Lower lobe of right lung (tissue), 2 donors: Measurements from ENCODE around the gene AGBL3. TPM values are rescaled to one million over a fixed set of nuclear protein-coding genes. Genes with fewer than 3 reads are reported as not detected.
A peak's percentile ranks its signal among the peaks of the same experiment; 100 is the strongest.

Experiments used
- ATAC-seq, 2 donors: fragments of 200-7000 bp; cut with Tn5 transposase; one replicate each; pipeline ENCODE4 v1.9.1; 2020 to 2022; ENCODE audit warnings: mild to moderate bottlenecking in 2 of 2, moderate library complexity in 2 of 2
- DNase-seq: peaks from one replicate; pipeline ENCODE4 v3.0.0-alpha.2; 2020
- H3K27ac ChIP-seq: fragments of 200-600 bp; one replicate; pipeline ENCODE4 v1.8.0; 2022
- H3K27me3 ChIP-seq: fragments of 200-600 bp; one replicate; pipeline ENCODE4 v1.8.0; 2022; ENCODE audit warnings: low read depth
- H3K36me3 ChIP-seq: fragments of 200-600 bp; one replicate; pipeline ENCODE4 v1.8.0; 2022; ENCODE audit warnings: mild to moderate bottlenecking
- H3K4me1 ChIP-seq: fragments of 200-600 bp; one replicate; pipeline ENCODE4 v1.8.0; 2022
- H3K4me3 ChIP-seq: fragments of 200-600 bp; one replicate; pipeline ENCODE4 v1.8.0; 2022; ENCODE audit warnings: mild to moderate bottlenecking
- H3K9me3 ChIP-seq: fragments of 200-600 bp; one replicate; pipeline ENCODE4 v1.8.0; 2022
- intact Hi-C: fragments of 100-400 bp; cut with DNase I; formaldehyde crosslinking; loops from one replicate; pipeline ENCODE4 v1.11.0; 2022
- total RNA-seq: library from RNA; stranded (reverse); fragmentation: NEBNext Ultra II Directional; extraction: Animal tissue kit (Norgen Biotek cat#: 25700); gene quantifications from one replicate; pipeline ENCODE4 v1.2.1, GENCODE V29; 2021
- TF ChIP-seq, protein P1 (sequence below): fragments of 200-600 bp; IDR thresholded peaks from one replicate; pipeline ENCODE4 v1.8.0; 2022; ENCODE audit warnings: antibody characterized with exemption, mild to moderate bottlenecking
- donor health status: DM: no; HTN: yes; CAD: no; lungs with severe emphysema.

AGBL3 gene
- total RNA-seq, 1 donor from 2014 or later: 6.1 TPM

- TF ChIP-seq, protein P1, sequence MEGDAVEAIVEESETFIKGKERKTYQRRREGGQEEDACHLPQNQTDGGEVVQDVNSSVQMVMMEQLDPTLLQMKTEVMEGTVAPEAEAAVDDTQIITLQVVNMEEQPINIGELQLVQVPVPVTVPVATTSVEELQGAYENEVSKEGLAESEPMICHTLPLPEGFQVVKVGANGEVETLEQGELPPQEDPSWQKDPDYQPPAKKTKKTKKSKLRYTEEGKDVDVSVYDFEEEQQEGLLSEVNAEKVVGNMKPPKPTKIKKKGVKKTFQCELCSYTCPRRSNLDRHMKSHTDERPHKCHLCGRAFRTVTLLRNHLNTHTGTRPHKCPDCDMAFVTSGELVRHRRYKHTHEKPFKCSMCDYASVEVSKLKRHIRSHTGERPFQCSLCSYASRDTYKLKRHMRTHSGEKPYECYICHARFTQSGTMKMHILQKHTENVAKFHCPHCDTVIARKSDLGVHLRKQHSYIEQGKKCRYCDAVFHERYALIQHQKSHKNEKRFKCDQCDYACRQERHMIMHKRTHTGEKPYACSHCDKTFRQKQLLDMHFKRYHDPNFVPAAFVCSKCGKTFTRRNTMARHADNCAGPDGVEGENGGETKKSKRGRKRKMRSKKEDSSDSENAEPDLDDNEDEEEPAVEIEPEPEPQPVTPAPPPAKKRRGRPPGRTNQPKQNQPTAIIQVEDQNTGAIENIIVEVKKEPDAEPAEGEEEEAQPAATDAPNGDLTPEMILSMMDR: no peak
- peak in 1 of 2 donors; percentile 28 for ATAC-seq
- Histone ChIP-seq H3K4me3 (no peak overlapping the region), H3K4me1 (peaks cover 13% of the 10 kb centered on the region), H3K36me3 (peaks cover 21% of the 10 kb centered on the region), H3K9me3 (no peaks in the 10 kb centered on the region), H3K27me3 (no peaks in the 10 kb centered on the region), H3K27ac (no peak overlapping the region)
- intact Hi-C loops: no loop called here
- no peak for DNase-seq
These were observed 11.0 kb downstream of the AGBL3 start for GRCh38 chr7:134997214-134997885.

DNA sequence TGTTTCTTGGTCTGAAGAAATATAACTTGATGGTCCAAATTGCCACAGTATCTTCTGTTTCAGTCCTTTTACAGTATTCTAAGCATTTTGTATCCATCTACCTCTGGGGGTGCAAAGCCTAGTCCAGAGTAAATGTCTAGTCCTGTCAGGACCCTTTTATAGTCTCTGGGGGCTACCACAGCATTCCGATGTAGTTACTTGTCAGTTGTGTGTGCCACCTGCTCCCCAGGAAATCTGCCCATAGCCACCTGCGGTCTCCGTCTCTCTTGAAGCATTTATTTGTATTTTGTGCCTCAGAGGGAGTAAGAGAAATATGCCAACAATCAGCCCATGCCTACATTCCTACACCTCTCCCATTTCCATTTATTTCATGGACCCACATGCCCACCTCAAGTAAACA is 12.8 kb downstream of the AGBL3 start:
- no peak for ATAC-seq
- intact Hi-C loops: no loop called here

GRCh38 chr7:135001390-135002165 is 15.3 kb downstream of the AGBL3 start:
- no peak for ATAC-seq
- TF ChIP-seq, protein P1: no peak

More for the DNA sequence above, 12.8 kb downstream of the AGBL3 start:
- no peak overlapping the region for H3K27ac ChIP-seq
- peaks cover 9% of the 10 kb centered on the region for H3K4me1 ChIP-seq
- no peaks in the 10 kb centered on the region for H3K9me3 ChIP-seq
- no peaks in the 10 kb centered on the region for H3K27me3 ChIP-seq
- TF ChIP-seq, protein P1: no peak
- no peak for DNase-seq
- H3K36me3 ChIP-seq: peaks cover 11% of the 10 kb centered on the region
- H3K4me3 ChIP-seq: no peak overlapping the region

GRCh38 chr7:135012229-135012628 is 25.9 kb downstream of the AGBL3 start:
- no peaks in the 10 kb centered on the region for H3K4me1 ChIP-seq
- no peak overlapping the region for H3K27ac ChIP-seq
- no peaks in the 10 kb centered on the region for H3K27me3 ChIP-seq
- DNase-seq: no peak
- H3K9me3 ChIP-seq: no peaks in the 10 kb centered on the region
- TF ChIP-seq, protein P1: no peak
- intact Hi-C loops: no loop called here
- ATAC-seq: no peak
- H3K36me3 ChIP-seq: no peaks in the 10 kb centered on the region
- no peak overlapping the region for H3K4me3 ChIP-seq

More at GRCh38 chr7:135001390-135002165, 15.3 kb downstream of the AGBL3 start:
- Histone ChIP-seq H3K36me3 (no peaks in the 10 kb centered on the region), H3K4me1 (no peaks in the 10 kb centered on the region), H3K27me3 (no peaks in the 10 kb centered on the region), H3K27ac (no peak overlapping the region), H3K9me3 (no peaks in the 10 kb centered on the region), H3K4me3 (no peak overlapping the region)
- intact Hi-C loops: no loop called here
- DNase-seq: no peak

GRCh38 chr7:135023622-135024021 is 37.3 kb downstream of the AGBL3 start:
- TF ChIP-seq, protein P1: no peak
- no peaks in the 10 kb centered on the region for H3K36me3 ChIP-seq
- no peak overlapping the region for H3K4me3 ChIP-seq
- no peaks in the 10 kb centered on the region for H3K27me3 ChIP-seq
- H3K27ac ChIP-seq: no peak overlapping the region
- no peaks in the 10 kb centered on the region for H3K4me1 ChIP-seq
- peaks cover 10% of the 10 kb centered on the region for H3K9me3 ChIP-seq
- DNase-seq (no peak), ATAC-seq (no peak)
- intact Hi-C loops: no loop called here
